Measurements from ENCODE around the gene KARS1. TPM values are rescaled to one million over a fixed set of nuclear protein-coding genes. Genes with fewer than 3 reads are reported as not detected.

KARS1 gene
- total RNA-seq, 1 experiment from 2014 or later = 207 TPM

DNA sequence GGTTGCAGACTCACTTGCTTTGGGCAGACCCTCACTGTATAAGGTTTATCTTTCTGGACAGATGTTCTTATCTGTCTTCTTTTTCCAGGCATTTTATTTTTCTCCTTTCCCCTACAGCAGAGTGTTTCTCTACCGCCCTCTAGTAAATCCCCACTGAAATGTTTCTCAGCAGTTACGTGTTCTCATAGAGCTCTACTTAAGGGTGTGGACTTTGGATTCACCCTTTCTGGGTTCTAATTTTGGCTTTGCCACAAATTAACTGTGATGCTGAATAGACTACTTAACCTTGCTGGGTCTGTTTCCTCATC, 26.3 kb downstream of the KARS1 start:
- CTCF ChIA-PET = interaction anchor here (0.7 kb wide), 1 partner anchor 26 kb away, joined by 5 read pairs; the partner anchor contains the start of genes KARS1 and TERF2IP
- Mint-ChIP-seq H3K27ac (ENCODE audit: unreplicated experiment) (no peak overlapping the region), H3K4me1 (ENCODE audit: low read depth, unreplicated experiment) (peaks cover 16% of the 10 kb centered on the region), H3K9me3 (ENCODE audit: low read depth, unreplicated experiment) (no peaks in the 10 kb centered on the region), H3K4me3 (ENCODE audit: low read depth, unreplicated experiment) (no peak overlapping the region), H3K27me3 (ENCODE audit: unreplicated experiment) (no peaks in the 10 kb centered on the region), H3K36me3 (ENCODE audit: insufficient read depth, unreplicated experiment) (peaks cover 75% of the 10 kb centered on the region)
- no peak for DNase-seq
- no TSS peak for BruUV-seq (replicated peaks)
- TF ChIP-seq, protein P1, sequence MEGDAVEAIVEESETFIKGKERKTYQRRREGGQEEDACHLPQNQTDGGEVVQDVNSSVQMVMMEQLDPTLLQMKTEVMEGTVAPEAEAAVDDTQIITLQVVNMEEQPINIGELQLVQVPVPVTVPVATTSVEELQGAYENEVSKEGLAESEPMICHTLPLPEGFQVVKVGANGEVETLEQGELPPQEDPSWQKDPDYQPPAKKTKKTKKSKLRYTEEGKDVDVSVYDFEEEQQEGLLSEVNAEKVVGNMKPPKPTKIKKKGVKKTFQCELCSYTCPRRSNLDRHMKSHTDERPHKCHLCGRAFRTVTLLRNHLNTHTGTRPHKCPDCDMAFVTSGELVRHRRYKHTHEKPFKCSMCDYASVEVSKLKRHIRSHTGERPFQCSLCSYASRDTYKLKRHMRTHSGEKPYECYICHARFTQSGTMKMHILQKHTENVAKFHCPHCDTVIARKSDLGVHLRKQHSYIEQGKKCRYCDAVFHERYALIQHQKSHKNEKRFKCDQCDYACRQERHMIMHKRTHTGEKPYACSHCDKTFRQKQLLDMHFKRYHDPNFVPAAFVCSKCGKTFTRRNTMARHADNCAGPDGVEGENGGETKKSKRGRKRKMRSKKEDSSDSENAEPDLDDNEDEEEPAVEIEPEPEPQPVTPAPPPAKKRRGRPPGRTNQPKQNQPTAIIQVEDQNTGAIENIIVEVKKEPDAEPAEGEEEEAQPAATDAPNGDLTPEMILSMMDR (IDR thresholded peaks at IDR 0.05; ENCODE audit: unreplicated experiment) = no peak
- intact Hi-C loops (cut with micrococcal nuclease; ENCODE audit: unreplicated experiment) = loop anchor here (5.0 kb wide), 1 partner anchor 159 kb away; the partner anchor contains the start of gene TMEM170A

DNA sequence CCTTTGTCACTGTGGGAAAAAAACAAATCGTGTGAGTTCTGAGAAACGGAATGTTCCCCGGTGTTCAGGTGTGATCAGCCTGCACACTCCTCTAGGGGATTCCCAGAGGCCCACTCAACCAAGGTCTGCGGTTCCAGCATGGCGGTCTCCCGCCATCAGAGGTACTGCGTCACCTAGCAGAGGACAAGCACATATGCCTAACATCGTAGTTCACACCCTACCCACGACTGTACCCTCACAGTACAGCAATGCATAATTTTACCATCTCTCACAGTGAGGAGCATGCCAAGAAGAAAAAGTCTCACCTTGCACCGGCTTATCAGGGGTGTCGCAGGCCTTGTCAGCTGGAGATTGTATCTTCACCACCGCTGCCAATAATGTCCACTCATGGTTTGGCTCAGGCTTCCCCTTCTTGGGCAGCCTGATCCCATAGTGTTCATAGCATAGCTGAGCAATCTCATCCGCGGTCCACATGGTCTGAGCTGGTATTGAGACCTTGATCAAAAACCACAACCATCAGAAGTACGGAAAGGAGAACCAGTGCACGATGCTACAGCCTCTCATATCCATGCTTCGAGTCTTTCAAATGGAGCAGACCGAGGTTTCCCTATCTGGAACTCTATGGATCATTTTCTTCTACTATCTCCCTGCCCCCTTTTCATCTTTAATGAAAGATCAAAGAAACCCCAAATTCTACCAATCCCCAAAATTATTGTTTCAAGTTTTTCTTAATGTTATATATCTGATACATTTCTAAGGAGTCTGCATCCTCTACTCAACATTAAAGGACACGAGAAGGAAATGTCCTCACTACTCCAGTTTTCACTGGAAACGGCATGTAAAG, 26.9 kb downstream of the KARS1 start:
- intact Hi-C loops (cut with micrococcal nuclease; ENCODE audit: unreplicated experiment) = loop anchor here (5.0 kb wide), 1 partner anchor 158 kb away; the partner anchor contains the start of gene TMEM170A
- Mint-ChIP-seq H3K4me1 (ENCODE audit: low read depth, unreplicated experiment) (peaks cover 11% of the 10 kb centered on the region), H3K4me3 (ENCODE audit: low read depth, unreplicated experiment) (no peak overlapping the region), H3K27ac (ENCODE audit: unreplicated experiment) (no peak overlapping the region), H3K36me3 (ENCODE audit: insufficient read depth, unreplicated experiment) (peaks cover 75% of the 10 kb centered on the region), H3K9me3 (ENCODE audit: low read depth, unreplicated experiment) (no peaks in the 10 kb centered on the region), H3K27me3 (ENCODE audit: unreplicated experiment) (no peaks in the 10 kb centered on the region)
- DNase-seq = no peak
- no TSS peak for BruUV-seq (replicated peaks)
- CTCF ChIA-PET = no interaction called here
- TF ChIP-seq, protein P1 (IDR thresholded peaks at IDR 0.05; ENCODE audit: unreplicated experiment) = no peak

DNA sequence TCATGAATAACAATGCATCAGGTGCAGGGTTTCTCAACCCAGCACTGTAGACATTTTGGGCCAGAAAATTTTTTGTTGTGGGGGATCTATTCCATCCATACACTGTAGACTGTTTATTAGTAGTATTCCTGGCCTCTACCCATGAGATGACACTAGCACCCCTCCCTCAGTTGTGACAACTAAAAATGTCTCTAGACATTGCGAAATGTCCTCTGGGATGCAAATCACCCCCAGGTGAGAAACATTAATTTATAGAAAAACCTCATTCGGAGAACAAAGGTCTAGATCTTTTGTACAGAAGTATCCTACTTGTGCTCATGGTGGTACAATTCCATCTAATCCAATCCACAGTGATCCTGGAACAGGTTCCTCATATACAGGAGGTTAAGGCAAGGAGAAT, 28.7 kb downstream of the KARS1 start:
- no peak overlapping the region for H3K27ac Mint-ChIP-seq (ENCODE audit: unreplicated experiment)
- peaks cover 73% of the 10 kb centered on the region for H3K36me3 Mint-ChIP-seq (ENCODE audit: insufficient read depth, unreplicated experiment)
- H3K4me1 Mint-ChIP-seq (ENCODE audit: low read depth, unreplicated experiment) = no peaks in the 10 kb centered on the region
- intact Hi-C loops (cut with micrococcal nuclease; ENCODE audit: unreplicated experiment) = loop anchor here (5.0 kb wide), 1 partner anchor 51 kb away; the partner anchor contains the start of gene GABARAPL2
- no peaks in the 10 kb centered on the region for H3K9me3 Mint-ChIP-seq (ENCODE audit: low read depth, unreplicated experiment)
- H3K4me3 Mint-ChIP-seq (ENCODE audit: low read depth, unreplicated experiment) = no peak overlapping the region
- BruUV-seq (replicated peaks) = no TSS peak
- H3K27me3 Mint-ChIP-seq (ENCODE audit: unreplicated experiment) = no peaks in the 10 kb centered on the region
- DNase-seq = no peak
- CTCF ChIA-PET = interaction anchor here (0.7 to 1.1 kb wide), 2 partner anchors 44 to 1067 kb away, joined by 3 to 6 read pairs; no protein-coding TSS in a partner anchor
- TF ChIP-seq, protein P1 (IDR thresholded peaks at IDR 0.05; ENCODE audit: unreplicated experiment) = no peak

DNA sequence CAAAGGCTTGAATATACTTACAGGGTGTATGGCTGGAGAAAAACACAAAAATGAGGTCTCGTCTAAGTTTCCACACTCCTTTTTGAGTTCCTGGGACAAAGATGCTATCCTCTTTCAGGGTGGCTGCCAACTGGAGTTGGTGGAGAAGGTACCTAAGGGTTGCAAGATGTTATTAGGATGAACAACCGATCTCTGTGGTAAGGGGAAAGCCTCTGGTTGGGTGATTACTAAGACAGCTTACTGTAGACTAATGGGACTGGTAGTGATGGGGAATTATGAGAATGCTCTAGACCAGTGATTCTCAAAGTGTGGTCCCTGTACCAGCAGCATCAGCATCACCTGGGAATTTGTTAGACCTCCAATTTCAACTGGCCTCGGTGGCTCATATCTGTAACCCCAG, 30.3 kb downstream of the KARS1 start:
- Mint-ChIP-seq H3K4me3 (ENCODE audit: low read depth, unreplicated experiment) (no peak overlapping the region), H3K27me3 (ENCODE audit: unreplicated experiment) (no peaks in the 10 kb centered on the region), H3K27ac (ENCODE audit: unreplicated experiment) (no peak overlapping the region), H3K4me1 (ENCODE audit: low read depth, unreplicated experiment) (no peaks in the 10 kb centered on the region), H3K9me3 (ENCODE audit: low read depth, unreplicated experiment) (no peaks in the 10 kb centered on the region), H3K36me3 (ENCODE audit: insufficient read depth, unreplicated experiment) (peaks cover 64% of the 10 kb centered on the region)
- BruUV-seq (replicated peaks) = no TSS peak
- TF ChIP-seq, protein P1 (IDR thresholded peaks at IDR 0.05; ENCODE audit: unreplicated experiment) = no peak
- intact Hi-C loops (cut with micrococcal nuclease; ENCODE audit: unreplicated experiment) = loop anchor here (5.0 kb wide), 1 partner anchor 50 kb away; the partner anchor contains the start of gene GABARAPL2
- CTCF ChIA-PET = no interaction called here
- DNase-seq = no peak
